ENCODE data around the gene SPATA21. TPM values are rescaled to one million over a fixed set of nuclear protein-coding genes. Genes with fewer than 3 reads are reported as not detected.

Gene SPATA21
- total RNA-seq, 4 donors from 2014 or later = not detected

- Histone ChIP-seq H3K36me3 (no peaks in the 10 kb centered on the region), H3K27me3 (no peaks in the 10 kb centered on the region), H3K4me1 (peaks cover 0 to 5% (median 0%) of the 10 kb centered on the region in 4 donors), H3K4me3 (no peak overlapping the region), H3K27ac (no peak overlapping the region), H3K9me3 (no peaks in the 10 kb centered on the region)
- DNase-seq = peak in 2 of 3 donors; percentile 43 to 61
- TF ChIP-seq, protein P1, sequence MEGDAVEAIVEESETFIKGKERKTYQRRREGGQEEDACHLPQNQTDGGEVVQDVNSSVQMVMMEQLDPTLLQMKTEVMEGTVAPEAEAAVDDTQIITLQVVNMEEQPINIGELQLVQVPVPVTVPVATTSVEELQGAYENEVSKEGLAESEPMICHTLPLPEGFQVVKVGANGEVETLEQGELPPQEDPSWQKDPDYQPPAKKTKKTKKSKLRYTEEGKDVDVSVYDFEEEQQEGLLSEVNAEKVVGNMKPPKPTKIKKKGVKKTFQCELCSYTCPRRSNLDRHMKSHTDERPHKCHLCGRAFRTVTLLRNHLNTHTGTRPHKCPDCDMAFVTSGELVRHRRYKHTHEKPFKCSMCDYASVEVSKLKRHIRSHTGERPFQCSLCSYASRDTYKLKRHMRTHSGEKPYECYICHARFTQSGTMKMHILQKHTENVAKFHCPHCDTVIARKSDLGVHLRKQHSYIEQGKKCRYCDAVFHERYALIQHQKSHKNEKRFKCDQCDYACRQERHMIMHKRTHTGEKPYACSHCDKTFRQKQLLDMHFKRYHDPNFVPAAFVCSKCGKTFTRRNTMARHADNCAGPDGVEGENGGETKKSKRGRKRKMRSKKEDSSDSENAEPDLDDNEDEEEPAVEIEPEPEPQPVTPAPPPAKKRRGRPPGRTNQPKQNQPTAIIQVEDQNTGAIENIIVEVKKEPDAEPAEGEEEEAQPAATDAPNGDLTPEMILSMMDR (IDR thresholded peaks at IDR 0.05) = no peak
- no peak for TF ChIP-seq POLR2A (IDR thresholded peaks at IDR 0.05)
Observed at GRCh38 chr1:16433030-16433429, 4.2 kb downstream of the SPATA21 start.

DNA sequence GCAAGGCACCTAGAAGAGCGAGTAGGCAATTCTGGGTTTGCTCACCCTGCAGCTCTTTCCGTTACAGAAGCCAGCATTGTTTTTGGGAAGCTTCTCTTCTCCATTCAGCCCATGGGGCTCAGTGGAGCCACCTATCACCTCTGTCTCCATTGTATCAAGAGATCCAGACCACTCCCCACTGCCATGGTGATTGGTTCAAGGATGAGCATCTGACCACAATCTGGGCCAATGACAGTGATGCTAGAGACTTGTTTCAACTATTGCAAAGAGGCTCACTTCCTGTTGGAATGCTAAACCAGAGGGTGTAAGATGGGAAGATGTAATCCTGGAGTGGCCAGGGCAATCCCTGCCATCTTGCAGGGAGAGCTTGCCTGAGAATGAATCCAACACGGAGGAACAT, 6.6 kb downstream of the SPATA21 start:
- Histone ChIP-seq H3K4me1 (peaks cover 0 to 5% (median 0%) of the 10 kb centered on the region in 4 donors), H3K27me3 (no peaks in the 10 kb centered on the region), H3K4me3 (no peak overlapping the region), H3K27ac (no peak overlapping the region), H3K36me3 (no peaks in the 10 kb centered on the region), H3K9me3 (no peaks in the 10 kb centered on the region)
- no peak for DNase-seq
- TF ChIP-seq, protein P1 (IDR thresholded peaks at IDR 0.05) = no peak
- no peak for TF ChIP-seq POLR2A (IDR thresholded peaks at IDR 0.05)

- Histone ChIP-seq H3K27ac (no peak overlapping the region), H3K27me3 (no peaks in the 10 kb centered on the region), H3K9me3 (no peaks in the 10 kb centered on the region), H3K4me1 (peaks cover 0 to 5% (median 2%) of the 10 kb centered on the region in 4 donors), H3K4me3 (no peak overlapping the region), H3K36me3 (no peaks in the 10 kb centered on the region)
- no peak for DNase-seq
- TF ChIP-seq, protein P1 (IDR thresholded peaks at IDR 0.05) = no peak
- TF ChIP-seq POLR2A (IDR thresholded peaks at IDR 0.05) = no peak
Observed at GRCh38 chr1:16425125-16426025, 11.8 kb downstream of the SPATA21 start.

GRCh38 chr1:16422041-16422440, 15.2 kb downstream of the SPATA21 start:
- no peaks in the 10 kb centered on the region for H3K36me3 ChIP-seq
- H3K4me1 ChIP-seq = peaks cover 0 to 5% (median 2%) of the 10 kb centered on the region in 4 donors
- H3K4me3 ChIP-seq = no peak overlapping the region
- peak overlapping the region in 1 of 4 donors; percentile 17 for H3K27ac ChIP-seq
- H3K9me3 ChIP-seq = no peaks in the 10 kb centered on the region
- no peak for TF ChIP-seq POLR2A (IDR thresholded peaks at IDR 0.05)
- TF ChIP-seq, protein P1 (IDR thresholded peaks at IDR 0.05) = no peak
- no peaks in the 10 kb centered on the region for H3K27me3 ChIP-seq
- no peak for DNase-seq

DNA sequence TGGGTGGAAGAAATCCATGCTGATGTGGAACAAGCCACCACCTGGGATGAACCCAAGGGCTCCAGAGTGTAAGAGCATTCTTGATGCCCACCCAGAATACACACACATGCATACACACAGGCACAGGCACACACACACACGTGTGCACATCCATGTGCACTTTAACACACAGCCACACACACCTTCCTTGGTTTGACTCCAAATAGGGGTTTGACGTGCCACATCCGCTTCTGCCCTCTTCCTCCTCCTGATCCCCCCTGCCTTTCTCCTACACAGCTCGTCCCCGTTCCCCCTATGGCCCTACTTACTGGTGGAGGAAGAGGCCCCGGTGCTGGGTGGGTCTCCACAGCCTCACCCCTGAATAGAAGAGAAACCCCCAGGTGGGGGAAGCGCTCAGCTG, 16.0 kb downstream of the SPATA21 start:
- peaks cover 0 to 5% (median 2%) of the 10 kb centered on the region in 4 donors for H3K4me1 ChIP-seq
- TF ChIP-seq POLR2A (IDR thresholded peaks at IDR 0.05) = no peak
- TF ChIP-seq, protein P1 (IDR thresholded peaks at IDR 0.05) = no peak
- peak overlapping the region in 3 of 4 donors; percentile 25 to 76 (median 41) for H3K27ac ChIP-seq
- H3K27me3 ChIP-seq = no peaks in the 10 kb centered on the region
- no peaks in the 10 kb centered on the region for H3K9me3 ChIP-seq
- DNase-seq = no peak
- H3K36me3 ChIP-seq = no peaks in the 10 kb centered on the region
- H3K4me3 ChIP-seq = peak overlapping the region in 1 of 4 donors; percentile 4
